Camera-type eye (tissue), 1 donor: Measurements from ENCODE around the gene SLC2A14. TPM values are rescaled to one million over a fixed set of nuclear protein-coding genes. Genes with fewer than 3 reads are reported as not detected.

Experiments used
- total RNA-seq: library from RNA; depleted of rRNA; stranded (reverse); fragments of >200 nt; gene quantifications from one replicate; pipeline ENCODE4 v1.2.3, GENCODE V29; 2014

SLC2A14 gene
- total RNA-seq, result 0.77 TPM

DNA sequence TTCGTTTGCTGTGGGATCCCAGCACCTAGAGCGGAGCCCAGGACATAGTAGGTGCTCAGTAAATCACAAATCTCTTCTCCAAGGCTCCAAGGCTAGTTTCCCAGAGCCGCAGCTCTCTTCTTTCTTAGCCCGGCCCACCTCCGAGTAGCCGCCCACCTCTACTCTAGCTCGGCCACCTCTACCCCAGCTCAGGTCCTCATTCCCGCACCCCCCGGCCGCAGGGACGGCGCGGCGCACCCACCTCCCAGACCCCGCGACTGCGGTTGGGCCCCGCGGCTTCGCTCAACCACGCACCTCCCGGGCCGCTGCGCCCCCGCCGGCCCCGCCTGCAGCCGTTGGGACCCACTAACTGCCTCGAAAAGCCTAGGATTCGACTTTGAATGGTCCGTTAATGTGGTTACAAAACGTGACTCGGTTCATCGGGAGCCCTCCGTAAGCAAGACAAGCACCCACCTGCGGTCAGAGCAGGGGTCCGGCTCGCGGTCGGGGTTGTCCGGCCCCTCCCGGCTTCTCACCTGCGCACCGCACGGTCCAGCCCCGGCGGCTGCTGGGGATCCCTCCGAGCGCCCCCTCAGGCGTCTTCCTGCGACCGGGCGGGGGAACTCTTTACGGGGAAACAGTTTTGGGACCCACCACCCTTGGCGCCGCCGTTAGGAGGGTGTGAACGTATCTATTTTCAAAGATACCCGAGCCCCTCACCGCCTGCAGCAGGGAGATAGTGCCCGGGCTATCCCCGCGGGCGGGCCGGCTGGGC lies at the start of gene SLC2A14:
SLC2A14 (minus strand) TSS at position 350 of the 754 bp plus-strand sequence. CDS start 3,035 bp downstream, outside the sequence.

GRCh38 chr12:7788884-7789528 lies 83.7 kb downstream of the SLC2A14 start, which contains the start of gene NANOG:
Gene NANOG, plus strand, starts transcription at chr12:7789402. Its CDS starts 213 bp downstream, at chr12:7789615.

Other genes with a start within 250 kb of the SLC2A14 start
- gene APOBEC1, start 207.0 kb downstream of the SLC2A14 start, total RNA-seq, result not detected
- gene GDF3, start 177.1 kb downstream of the SLC2A14 start, total RNA-seq, result not detected
- gene DPPA3, start 161.5 kb downstream of the SLC2A14 start, total RNA-seq, result not detected
- gene CLEC4C, start 125.5 kb downstream of the SLC2A14 start, total RNA-seq, result not detected
- not detected for gene NANOGNB, start 107.7 kb downstream of the SLC2A14 start, total RNA-seq
- gene NANOG, start 83.5 kb downstream of the SLC2A14 start, total RNA-seq, result not detected
- 158 TPM for gene SLC2A3, start 63.3 kb upstream of the SLC2A14 start, total RNA-seq
- 15.8 TPM for gene FOXJ2, start 159.8 kb upstream of the SLC2A14 start, total RNA-seq
- 2.0 TPM for gene C3AR1, start 193.4 kb upstream of the SLC2A14 start, total RNA-seq
- gene NECAP1, start 209.4 kb upstream of the SLC2A14 start, total RNA-seq, result 78.9 TPM